Stimulated activated CD4-positive, alpha-beta T cell treated with anti-CD3 and anti-CD28 coated beads, TNF-alpha, amount 100 ng/mL, for 1 hour (primary cell): ENCODE data around the gene NECTIN2.

Experiments used
- DNase-seq, 3 donors: peaks; one replicate each; pipeline ENCODE4 v3.0.0-alpha.2; 2020; ENCODE audit warnings: low read depth in 3 of 3, low spot score in 1 of 3

Gene NECTIN2

DNA sequence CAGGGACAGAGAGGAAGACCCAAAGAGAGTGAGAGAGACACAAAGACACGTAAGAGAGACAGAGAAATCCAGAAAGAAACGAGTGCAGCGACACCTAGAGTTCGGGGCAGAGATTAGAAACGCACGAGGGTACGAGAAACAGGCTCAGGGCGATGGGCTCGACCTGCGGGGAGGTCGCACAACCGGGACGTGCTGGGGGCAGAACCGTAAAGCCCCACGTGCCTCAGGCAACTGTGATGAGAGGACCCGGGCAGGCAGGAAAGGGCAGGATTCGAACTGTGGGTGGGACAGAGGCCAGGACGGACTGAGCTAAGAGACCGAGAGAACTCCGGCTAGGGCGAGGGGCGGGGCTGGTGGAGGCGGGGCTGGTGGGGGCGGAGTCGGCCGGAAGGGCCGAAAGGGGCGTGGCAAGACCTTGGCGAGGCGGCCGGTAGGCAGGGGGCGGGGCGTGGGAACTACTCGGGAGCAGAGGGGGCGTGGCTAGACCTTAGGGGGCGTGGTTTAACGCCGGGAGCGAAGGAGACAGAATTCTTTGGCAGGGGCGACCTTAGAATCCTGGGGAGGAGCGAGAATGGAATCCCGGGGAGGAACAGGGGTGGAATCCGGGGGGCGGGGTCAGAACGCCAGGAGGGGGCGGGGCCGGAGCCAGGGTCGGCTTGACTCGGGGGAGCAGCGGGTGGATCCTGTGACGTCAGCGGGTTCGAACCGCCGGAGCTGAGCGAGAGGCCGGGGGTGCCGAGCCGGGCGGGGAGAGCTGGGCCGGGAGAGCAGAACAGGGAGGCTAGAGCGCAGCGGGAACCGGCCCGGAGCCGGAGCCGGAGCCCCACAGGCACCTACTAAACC lies at the start of gene NECTIN2:
NECTIN2 (plus strand) TSS at position 686 of the 843 bp plus-strand sequence. CDS start 229 bp downstream, outside the sequence.
- peak; percentile 29 to 78 (median 39) for DNase-seq

DNA sequence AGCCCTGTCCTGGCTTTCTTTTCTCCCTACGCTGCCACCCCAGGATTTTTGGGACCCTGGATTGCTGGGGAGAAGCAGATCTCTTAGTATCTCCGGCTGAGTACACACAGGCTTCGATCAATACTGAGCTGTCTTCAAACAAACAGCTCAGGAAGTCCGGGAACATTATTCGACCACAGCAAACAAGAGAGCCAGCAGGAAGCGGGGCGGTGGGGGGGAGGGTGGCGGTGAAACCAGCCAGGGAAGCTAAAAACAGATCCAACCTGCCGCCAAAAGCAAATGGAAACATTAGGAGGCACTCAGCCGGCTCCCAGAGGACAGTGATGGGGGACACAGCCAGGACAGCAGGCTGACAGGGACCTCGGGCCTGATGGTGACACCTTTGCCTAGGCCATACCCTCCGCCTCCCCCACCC lies 49.4 kb upstream of the NECTIN2 start:
- DNase-seq = no peak

DNA sequence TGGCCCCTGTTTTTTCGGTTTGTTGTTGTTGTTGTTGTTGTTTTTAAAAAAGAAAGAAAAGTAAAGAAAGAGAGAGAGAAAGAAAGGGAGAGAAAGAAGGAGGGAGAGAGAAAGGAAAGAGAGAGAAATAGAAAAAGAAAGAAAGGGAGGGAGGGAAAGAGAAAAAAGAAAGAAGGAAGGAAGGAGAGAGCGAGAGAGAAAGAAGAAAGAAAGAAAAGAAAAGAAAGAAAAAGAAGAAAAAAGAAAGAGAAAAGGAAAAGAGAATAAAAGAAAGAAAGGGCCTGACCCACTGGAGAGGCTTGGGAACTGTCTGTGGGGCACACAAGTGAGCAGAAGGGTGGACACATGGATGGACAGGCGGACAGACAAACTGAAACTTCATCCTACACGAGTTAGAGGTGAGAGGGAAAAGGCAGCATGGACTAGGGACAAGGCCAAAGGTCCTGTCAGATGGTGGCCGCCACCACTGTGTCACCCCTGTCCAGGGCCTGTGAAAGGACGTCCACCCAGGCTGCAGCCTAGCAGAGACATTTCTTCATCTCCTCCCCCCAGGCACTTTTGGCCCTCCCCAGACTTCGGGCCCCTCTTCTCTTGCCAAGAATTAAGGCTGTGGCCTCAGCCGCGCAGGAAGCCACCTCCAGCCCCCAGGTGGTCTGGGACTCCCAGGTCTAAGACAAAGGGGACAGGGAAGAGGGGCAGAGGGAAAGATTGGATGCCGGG lies 46.3 kb upstream of the NECTIN2 start:
- no peak for DNase-seq

DNA sequence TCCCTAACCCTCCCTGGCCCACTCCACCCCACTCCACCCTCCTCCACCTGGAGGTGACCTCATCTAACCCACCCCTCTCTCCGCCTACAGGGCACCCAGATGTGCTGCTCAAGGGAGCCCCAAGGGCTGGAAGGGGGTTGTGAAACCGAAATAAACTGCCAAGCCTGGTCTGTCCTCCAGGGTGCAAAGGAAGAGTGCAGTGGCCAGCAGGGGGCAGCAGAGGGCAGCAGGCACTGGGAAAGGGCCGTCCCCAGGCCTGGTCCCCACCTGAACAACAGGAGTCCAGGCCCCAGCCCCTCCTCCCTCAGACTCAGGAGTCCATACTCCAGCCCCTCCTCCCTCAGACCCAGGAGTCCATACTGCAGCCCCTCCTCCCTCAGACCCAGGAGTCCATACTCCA lies 45.6 kb upstream of the NECTIN2 start:
- peak; percentile 51 to 79 (median 65) for DNase-seq

DNA sequence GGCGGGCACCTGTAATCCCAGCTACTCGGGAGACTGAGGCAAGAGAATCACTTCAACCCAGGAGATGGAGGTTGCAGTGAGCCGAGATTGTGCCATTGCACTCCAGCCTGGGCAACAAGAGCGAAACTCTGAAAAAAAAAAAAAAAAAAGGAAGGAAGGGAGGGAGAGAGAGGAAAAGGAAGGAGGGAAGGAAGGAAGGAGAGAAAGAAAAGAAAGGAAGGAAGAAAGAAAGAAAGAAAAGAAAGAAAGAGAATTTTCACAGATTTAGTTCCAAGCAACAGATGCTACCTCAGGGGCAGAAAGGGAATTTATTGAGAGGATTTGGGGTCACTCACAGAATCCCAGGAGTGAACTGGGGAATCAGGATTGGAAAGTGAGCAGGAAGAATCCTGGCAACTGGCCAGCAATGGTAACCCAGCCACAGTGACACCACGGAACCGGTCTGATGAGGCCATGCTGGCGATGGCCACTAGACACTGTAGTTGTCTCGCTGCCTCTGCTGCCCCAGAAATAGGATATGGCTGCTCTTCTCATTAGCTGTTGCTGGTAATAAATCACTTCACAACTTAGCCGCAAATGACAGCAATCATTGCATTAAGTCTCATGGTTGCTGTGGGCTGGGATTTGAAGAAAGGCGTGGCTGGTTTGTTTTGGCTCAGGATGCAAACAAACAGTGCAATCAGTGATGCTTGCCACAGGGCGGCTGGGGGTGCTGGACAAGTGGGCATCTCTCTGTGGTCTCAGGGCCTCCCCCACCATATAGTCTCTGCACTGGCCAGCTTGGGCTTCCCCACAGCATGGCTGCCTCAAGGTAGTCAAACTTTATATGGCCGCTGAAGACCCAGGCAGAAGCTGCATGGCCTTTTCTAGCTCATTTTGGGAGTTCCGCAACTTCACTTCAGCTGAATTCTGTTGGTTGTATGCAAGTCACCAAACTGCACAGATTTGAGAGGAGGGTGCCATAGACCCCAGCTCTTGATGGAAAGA lies 42.4 kb upstream of the NECTIN2 start:
- no peak for DNase-seq

DNA sequence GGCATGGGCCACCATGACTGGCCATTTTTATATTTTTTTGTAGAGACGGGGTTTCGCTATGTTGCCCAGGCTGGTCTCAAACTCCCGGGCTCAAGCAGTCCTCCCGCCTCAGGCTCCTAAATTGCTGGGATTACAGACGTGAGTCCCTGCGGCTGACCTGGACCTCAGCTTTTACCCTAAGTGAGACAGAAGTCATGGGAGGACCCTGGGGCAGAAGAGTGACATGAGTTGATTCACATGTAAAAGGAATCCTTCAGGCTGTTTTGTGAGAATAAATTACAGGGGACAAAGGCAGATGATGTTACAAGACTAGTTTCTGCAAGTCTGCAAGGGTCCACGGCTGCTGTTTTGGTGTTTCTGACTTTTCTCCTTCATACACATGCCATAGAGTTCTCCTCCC lies 39.8 kb upstream of the NECTIN2 start:
- no peak for DNase-seq

DNA sequence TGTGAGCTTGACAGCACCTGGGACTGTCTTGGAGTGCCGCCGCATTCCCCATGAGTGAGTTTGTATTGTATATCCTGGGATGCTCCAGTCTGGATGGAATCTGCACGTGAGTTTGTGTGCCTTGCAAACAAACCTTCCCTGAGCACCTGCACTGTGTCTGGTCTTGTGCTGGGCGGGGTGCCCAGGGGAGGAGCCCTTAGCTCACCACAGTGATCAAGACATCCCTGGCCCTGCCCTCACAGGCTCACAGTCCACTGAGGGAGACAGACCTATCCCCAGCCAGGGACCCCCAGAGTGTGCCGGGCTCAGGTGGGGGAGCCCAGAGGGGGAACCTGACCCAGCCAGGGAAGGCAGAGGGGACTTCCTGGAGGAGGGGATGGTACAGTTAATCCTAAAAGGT lies 38.9 kb upstream of the NECTIN2 start:
- DNase-seq = no peak

DNA sequence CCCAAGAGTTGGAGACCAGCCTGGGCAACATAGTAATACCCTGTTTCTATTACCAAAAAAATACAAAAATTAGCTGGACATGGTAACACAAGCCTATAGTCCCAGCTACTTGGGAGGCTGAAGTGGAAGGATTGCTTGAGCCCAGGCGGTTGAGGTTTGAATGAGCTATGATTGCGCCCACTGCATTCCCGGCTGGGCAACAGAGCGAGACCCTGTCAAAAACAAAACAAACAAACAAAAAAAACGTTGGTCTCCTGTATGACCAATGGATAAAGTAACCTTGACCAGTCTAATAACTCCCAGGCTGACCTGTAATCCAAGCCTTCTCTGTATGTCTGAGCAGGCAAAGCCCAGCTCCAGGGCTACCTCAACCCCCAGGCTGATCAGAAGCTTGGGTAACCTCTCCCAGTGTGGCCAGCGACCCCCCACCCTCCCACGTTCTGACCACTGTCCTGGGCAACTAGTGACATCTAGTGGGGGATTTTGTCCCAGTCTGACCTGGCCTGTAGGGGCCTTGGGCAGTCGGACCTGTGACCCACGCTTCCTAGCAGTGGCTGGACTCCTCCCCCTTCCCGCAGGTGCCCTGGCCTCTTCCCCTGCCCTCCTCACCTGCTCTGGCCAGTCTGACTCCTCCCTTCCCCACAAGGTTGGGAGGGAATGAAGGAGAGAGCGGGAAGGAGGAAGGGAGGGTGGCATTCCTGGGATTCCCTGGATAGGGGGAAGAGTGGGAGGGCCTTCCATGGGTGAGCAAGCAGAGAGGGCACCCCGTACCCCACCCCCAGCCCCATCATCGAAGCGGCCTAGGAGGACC lies 38.2 kb upstream of the NECTIN2 start:
- no peak for DNase-seq

DNA sequence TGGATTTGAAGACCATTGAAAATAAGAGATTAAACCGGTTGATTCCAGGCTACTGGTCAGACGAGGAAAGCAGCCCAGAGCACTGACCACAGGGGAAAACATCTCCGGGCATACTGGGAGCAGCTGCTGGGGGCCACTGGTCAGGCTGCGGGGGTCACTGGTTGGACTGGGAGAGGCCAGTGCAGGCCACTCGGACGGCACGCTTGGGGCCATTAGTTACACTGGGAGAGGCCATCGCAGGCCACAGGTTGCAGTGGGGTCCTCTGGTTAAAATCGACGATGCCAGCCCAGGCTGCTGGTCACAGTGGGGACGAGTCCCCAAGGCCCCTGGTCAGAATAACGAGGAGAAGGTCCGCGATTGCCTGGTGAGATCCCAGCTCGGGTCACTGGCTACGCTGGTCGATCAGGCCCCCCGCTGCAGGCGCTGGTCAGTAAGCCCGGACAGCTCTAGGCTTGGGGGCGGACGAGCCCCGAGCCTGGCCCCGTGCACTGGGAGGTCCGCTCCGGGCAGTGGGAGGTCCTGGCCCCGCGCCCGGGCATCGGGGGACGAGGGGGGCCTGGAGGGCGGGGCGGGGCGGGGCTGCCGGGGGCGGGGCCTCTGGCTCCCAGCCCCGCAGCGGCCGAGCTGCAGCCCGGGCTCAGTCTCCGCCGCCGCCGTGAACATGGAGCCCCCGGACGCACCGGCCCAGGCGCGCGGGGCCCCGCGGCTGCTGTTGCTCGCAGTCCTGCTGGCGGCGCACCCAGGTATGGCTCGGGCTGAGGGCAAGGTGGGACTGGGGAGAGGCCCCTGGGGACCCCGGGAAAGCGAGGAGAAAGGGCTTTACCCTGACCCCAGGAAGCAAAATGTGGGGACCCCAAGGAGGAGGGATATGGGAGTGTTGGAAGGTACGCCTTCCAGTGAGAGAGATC lies 37.4 kb upstream of the NECTIN2 start, which contains the start of gene BCAM:
BCAM (plus strand) TSS at position 641 of the 909 bp plus-strand sequence; CDS start at position 663, 22 bp downstream.
- DNase-seq = no peak

DNA sequence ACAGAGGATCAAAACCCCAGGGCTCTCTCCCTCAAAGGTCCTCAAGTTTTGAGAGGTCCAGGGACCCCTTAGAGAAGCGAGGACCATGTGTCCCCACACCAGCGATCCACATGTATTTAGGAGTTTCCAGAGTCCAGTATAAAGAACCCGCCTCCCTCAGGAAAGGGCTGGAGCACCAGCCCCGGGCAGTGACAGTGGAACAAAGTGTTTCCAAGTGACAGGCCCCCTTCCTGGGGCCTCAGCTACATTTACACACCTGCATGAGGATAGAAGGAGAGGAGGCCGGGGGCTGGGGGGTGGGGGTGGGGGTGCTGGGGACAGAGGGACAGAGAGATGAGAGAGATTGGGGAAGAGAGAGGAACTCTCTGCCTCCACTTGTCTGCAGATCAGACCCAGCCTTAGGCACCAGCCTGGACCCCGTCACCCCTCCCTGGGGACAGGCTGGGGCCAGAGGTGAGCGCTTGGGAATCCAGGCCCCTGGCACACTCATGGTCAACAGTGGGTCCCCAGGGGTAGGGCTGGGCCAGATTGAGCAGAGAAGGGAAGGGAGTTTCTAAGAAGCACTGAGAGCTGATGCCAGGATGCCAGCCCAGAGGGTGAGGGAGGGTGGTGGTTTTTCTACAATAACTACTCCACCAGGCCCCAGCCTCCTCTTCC lies 36.4 kb upstream of the NECTIN2 start:
- DNase-seq = no peak

DNA sequence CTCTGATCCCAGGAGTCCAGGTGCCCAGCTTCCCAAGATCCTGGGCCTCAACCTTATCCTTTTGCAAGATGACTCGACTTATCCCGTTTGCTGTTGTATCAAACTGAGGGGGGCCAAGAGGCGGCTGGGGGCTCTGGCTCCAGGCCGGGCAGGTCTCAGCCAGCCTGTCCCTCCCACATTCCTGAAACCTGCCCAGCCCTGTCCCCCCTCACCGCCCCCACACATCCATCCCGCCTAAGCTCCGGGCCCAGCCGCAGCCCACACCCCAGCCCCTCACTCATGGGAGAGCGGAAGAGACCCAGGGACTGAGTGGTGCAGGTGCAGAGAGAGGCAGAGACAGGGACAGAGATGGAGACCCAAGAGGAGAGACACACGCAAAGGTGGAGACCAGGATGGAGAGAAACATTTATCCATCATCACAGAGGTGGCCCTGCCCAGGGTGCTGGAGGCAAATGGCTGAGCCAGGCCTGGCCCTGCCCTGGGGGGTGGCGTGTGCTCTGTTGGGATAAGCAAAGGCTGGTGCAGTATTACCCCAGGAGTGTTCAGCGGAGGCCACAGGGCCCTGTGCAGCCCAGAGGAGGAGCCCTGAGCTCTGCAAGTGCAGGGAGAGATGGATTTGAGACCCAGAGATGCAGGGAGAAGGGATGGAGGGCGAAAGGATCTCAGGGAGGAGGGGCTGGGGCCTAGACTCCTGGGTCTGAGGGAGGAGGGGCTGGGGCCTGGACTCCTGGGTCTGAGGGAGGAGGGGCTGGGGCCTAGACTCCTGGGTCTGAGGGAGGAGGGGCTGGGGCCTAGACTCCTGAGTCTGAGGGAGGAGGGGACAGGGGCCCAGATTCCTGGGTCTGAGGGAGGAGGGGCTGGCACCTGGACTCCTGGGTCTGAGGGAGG lies 35.6 kb upstream of the NECTIN2 start:
- no peak for DNase-seq

DNA sequence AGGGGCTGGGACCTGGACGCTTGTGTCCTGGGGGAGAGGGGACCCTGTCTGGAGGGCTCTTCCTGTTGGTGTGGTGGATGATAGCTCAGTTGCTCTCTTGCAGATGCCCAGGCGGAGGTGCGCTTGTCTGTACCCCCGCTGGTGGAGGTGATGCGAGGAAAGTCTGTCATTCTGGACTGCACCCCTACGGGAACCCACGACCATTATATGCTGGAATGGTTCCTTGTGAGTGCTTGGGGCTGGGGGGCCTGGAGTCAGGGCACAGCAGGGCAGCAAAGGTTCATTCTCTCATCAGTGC lies 35.0 kb upstream of the NECTIN2 start:
- DNase-seq = no peak

DNA sequence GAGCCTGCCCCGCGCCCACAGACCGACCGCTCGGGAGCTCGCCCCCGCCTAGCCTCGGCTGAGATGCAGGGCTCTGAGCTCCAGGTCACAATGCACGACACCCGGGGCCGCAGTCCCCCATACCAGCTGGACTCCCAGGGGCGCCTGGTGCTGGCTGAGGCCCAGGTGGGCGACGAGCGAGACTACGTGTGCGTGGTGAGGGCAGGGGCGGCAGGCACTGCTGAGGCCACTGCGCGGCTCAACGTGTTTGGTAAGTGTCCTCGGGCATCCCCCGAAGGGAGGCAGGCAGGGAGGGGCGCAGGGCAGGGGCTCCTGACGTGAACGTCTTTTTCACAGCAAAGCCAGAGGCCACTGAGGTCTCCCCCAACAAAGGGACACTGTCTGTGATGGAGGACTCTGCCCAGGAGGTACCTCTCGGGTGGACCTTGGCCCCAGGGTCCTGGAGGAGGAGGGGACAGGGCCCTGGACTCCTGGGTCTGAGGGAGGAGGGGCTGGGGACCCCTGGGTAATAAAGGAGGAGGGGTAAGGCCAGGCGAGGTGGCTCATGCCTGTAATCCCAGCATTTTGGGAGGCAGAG lies 33.9 kb upstream of the NECTIN2 start:
- no peak for DNase-seq

DNA sequence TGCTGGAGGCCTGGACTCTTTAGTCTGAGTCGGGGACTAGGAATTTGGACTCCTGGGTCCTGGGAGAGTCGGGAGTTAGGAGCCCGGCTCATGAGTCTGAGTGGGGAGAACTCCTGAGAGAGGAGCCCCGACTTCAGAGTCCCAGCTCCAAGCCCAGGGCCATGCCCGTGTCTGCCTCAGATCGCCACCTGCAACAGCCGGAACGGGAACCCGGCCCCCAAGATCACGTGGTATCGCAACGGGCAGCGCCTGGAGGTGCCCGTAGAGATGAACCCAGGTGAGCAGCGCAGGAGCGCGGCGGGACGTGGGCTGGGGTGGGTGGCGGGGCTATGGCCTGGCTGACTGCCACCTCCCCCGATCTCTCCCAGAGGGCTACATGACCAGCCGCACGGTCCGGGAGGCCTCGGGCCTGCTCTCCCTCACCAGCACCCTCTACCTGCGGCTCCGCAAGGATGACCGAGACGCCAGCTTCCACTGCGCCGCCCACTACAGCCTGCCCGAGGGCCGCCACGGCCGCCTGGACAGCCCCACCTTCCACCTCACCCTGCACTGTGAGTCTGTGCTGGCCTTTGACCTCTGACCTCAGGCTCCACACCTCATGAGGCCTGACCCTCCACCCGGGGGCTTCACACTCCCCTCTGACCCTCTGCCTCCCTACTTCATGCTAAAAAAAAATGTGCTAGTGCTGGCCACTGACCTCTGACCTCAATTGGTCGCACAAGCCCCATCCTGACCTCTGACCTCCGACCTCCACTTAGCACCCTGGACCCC lies 32.8 kb upstream of the NECTIN2 start:
- DNase-seq = no peak

DNA sequence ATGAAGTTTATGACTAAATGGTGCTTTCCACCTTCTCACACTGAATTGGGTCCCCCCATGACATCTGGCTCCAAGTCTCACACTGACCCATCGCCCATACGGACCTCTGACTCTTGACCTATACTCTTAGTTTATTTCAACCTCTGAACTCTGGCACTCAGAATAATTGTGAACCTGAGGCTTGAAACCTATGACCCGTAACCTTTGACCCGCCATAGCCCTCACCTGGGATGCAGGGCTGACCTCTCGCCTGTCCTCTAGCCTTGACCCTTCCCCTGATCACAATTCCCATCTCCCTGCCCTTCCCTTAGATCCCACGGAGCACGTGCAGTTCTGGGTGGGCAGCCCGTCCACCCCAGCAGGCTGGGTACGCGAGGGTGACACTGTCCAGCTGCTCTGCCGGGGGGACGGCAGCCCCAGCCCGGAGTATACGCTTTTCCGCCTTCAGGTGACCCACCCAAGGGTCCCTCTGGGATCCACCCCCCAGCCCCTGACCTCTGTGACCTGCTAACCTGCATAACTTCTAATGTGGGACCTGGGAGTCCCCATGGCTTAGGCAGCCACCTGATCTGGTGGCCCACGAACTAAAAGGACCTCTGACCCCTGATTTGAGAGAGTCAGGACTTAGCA lies 32.1 kb upstream of the NECTIN2 start:
- no peak for DNase-seq

DNA sequence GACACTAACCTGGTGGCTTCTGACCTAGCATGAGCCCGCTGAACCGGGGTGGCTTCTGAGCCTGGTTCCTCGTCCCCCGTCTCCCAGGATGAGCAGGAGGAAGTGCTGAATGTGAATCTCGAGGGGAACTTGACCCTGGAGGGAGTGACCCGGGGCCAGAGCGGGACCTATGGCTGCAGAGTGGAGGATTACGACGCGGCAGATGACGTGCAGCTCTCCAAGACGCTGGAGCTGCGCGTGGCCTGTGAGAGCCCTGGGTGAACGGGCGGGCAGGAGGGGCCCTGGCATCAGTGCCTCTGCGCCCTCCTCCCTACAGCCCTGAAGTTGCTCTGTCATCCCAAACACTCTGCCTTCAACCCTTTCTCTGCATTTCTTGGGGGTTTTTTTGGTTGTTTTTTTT lies 31.6 kb upstream of the NECTIN2 start:
- no peak for DNase-seq
